ENCODE data around the gene CFAP46.

GRCh38 chr10:132945894-132946255 is 3.5 kb upstream of the CFAP46 start:
- TF ChIP-seq CTCF (conservative IDR thresholded peaks at IDR 0.05; ENCODE audit: low read length) = no peak
- TF ChIP-seq EZH2phosphoT487 (IDR thresholded peaks at IDR 0.05; ENCODE audit: borderline replicate concordance) = no peak
